Thoracic aorta (tissue), 2 donors: ENCODE results near the gene VDAC2. TPM values are rescaled to one million over a fixed set of nuclear protein-coding genes. Genes with fewer than 3 reads are reported as not detected.

ENCODE experiments used
- ATAC-seq: fragments of 150-250 bp; one replicate; pipeline ENCODE4 v1.8.0; 2017; ENCODE audit warnings: low read depth; ENCODE audit not compliant: insufficient number of reproducible peaks, low FRiP score
- DNase-seq: peaks from one replicate; pipeline ENCODE4 v3.0.0-alpha.2; 2020; ENCODE audit warnings: low spot score
- H3K27ac ChIP-seq, 2 donors: fragments of 200-600 bp; sonication (generic); 1 replicate in 1 of 2; 2 replicates in 1 of 2; pipeline ENCODE4 v1.5.1; 2016; ENCODE audit warnings: mild to moderate bottlenecking in 2 of 2, moderate library complexity in 2 of 2
- H3K27me3 ChIP-seq: fragments of 200-600 bp; sonication (generic); replicated peaks from 2 replicates; pipeline ENCODE4 v1.6.0; 2016; ENCODE audit warnings: mild to moderate bottlenecking; ENCODE audit not compliant: insufficient read depth
- H3K36me3 ChIP-seq: fragments of 200-600 bp; sonication (generic); one replicate; pipeline ENCODE4 v1.5.1; 2016
- H3K4me1 ChIP-seq, 2 donors: fragments of 200-600 bp; sonication (generic); 1 replicate in 1 of 2; 2 replicates in 1 of 2; pipeline versions ENCODE4 v1.5.1 to v1.6.0; 2016; ENCODE audit warnings: low read depth in 2 of 2, mild to moderate bottlenecking in 1 of 2; ENCODE audit not compliant: control insufficient read depth in 1 of 2
- H3K4me3 ChIP-seq: fragments of 200-600 bp; sonication (generic); 2 replicates; pipeline ENCODE4 v1.5.1; 2016; ENCODE audit warnings: mild to moderate bottlenecking
- H3K9me3 ChIP-seq: fragments of 200-600 bp; sonication (generic); 2 replicates; pipeline ENCODE4 v1.5.1; 2016
- CTCF ChIP-seq: fragments of 200-600 bp; sonication (generic); IDR thresholded peaks from one replicate; pipeline ENCODE4 v1.5.1; 2019; ENCODE audit warnings: antibody characterized with exemption
- total RNA-seq, 2 donors: library from RNA; depleted of rRNA; stranded (reverse); fragments of >200 nt; gene quantifications; one replicate each; pipeline versions ENCODE4 v1.1.0 to v1.2.3, GENCODE V29; 2016

The VDAC2 gene
- total RNA-seq, 2 donors from 2014 or later = 93.3 to 98.0 TPM

DNA sequence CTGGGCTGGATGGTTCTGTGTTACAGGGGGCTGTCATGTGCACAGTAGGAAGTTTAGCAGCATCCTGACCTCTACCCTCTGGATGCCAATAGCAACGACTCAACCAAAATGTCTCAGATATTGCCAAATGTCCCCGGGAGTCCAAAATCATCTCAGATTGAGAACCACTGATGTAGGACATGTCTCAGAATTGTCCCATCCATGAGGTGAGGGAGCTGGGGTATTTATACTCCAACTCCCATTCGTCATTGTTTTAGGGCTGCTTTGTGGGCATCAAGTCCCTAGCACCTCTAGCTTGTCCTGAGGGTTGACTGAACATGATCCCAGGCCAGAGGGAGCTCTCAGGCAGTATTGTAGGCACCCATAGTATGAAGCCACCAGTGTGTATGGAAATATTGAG is 50.4 kb downstream of the VDAC2 start:
- DNase-seq (no peak), ATAC-seq (no peak)
- H3K27me3 ChIP-seq = no peaks in the 10 kb centered on the region
- no peaks in the 10 kb centered on the region for H3K36me3 ChIP-seq
- H3K4me1 ChIP-seq = no peaks in the 10 kb centered on the region
- H3K27ac ChIP-seq = no peak overlapping the region
- H3K9me3 ChIP-seq = no peaks in the 10 kb centered on the region
- no peak overlapping the region for H3K4me3 ChIP-seq
- TF ChIP-seq CTCF = no peak

DNA sequence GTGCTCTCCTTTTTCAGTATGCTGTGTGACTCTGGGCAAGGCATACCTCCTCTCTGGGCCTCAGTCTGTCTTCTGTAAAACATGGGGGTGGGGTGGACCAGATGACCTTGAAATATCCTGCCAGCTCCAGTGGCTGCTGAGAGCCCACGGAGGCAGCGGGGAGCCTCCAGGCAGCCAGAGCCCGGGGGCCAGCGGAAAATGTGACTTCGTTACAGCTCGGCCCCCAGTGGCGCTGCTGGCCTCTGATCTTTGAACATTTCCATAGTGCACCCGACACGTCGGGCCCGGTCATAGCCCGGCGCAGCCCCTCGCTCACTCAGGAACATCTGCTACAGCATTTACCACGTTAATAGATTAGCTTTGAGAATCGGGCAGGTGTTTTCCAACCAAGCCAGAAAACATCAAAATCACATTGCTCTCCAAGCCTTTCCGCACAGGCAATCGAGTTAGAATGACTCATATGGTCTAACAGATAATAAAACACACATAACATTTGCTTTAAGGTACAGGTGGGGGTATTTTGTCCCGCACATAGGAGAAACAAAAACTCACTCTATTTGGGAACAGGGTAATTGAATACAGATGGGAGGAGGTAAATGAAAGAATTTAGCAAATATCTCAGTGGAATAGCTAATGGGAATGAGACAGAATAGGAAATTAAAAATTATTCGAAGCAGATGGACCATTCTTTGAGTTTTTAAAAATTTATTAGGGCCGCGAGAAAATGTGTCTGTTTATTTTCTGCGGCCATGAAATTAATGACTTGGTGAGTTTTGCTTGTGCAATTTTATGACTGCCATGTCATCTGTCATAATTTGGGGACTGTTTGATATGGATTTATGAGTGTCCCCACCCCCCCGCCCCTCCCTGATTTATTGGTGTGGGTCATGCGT is 51.5 kb downstream of the VDAC2 start:
- no peak for TF ChIP-seq CTCF
- Histone ChIP-seq H3K36me3 (no peaks in the 10 kb centered on the region), H3K4me3 (no peak overlapping the region), H3K27me3 (no peaks in the 10 kb centered on the region), H3K9me3 (no peaks in the 10 kb centered on the region), H3K4me1 (no peaks in the 10 kb centered on the region), H3K27ac (no peak overlapping the region)
- no peak for DNase-seq
- no peak for ATAC-seq

GRCh38 chr10:75263806-75264205 is 53.2 kb downstream of the VDAC2 start:
- no peak overlapping the region for H3K4me3 ChIP-seq
- no peak for DNase-seq
- H3K36me3 ChIP-seq = no peaks in the 10 kb centered on the region
- H3K27me3 ChIP-seq = no peaks in the 10 kb centered on the region
- no peak for TF ChIP-seq CTCF
- no peak for ATAC-seq
- no peak overlapping the region for H3K27ac ChIP-seq
- no peaks in the 10 kb centered on the region for H3K4me1 ChIP-seq
- H3K9me3 ChIP-seq = no peaks in the 10 kb centered on the region

DNA sequence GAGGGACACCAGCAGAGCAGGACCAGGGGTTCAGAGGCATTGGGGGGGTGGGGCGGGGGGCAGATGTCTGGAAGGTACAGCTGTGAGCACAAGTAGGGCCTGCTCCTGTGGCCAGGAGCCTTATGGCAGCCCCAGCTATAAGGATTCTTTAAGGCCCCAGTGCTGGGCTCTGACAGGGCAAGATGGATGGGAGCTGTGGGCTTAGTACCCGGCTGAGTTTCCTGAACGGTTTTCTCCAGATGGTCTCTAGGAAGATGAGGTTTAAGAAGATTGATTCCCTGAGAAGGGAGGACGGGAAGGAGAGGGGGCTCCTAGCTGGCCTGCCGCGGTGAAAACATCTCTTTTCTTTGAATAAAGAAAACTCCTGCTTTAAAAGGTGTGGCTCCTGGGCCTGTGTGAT is 55.3 kb downstream of the VDAC2 start:
- Histone ChIP-seq H3K27me3 (no peaks in the 10 kb centered on the region), H3K4me3 (no peak overlapping the region), H3K27ac (no peak overlapping the region), H3K4me1 (no peaks in the 10 kb centered on the region), H3K36me3 (no peaks in the 10 kb centered on the region), H3K9me3 (no peaks in the 10 kb centered on the region)
- DNase-seq (no peak), ATAC-seq (no peak)
- TF ChIP-seq CTCF = no peak

DNA sequence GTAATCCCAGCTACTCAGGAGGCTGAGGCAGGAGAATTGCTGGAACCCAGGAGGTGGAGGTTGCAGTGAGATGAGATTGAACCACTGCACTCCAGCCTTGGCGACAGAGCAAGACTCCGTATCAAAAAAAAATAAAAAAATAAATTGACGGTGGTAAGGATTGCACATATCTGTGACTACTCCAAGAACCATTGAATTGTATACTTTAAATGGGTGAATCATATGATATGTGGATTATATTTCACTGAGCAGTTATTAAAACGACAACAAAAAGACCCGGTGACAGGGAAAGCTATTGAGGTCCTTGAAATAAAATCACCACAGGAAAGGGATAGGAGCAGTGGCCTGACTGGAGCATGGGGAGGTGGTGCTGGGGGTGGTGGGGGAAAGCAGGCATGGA is 56.3 kb downstream of the VDAC2 start:
- ATAC-seq (no peak), DNase-seq (no peak)
- Histone ChIP-seq H3K4me3 (no peak overlapping the region), H3K27ac (no peak overlapping the region), H3K9me3 (no peaks in the 10 kb centered on the region), H3K27me3 (no peaks in the 10 kb centered on the region), H3K4me1 (no peaks in the 10 kb centered on the region), H3K36me3 (no peaks in the 10 kb centered on the region)
- no peak for TF ChIP-seq CTCF
